Hippocampal formation (tissue), 2 donors: ENCODE measurements around the gene ATP1B3.
"Not testable (repeated sequence)": the region's sequence is repeated elsewhere in the genome, so short reads cannot be mapped to it uniquely, and the experiment has no call there.

Source experiments
- DNase-seq, 2 donors: peaks; one replicate each; lab custom pipeline; 2025; lab: John Stamatoyannopoulos, UW

Gene ATP1B3

DNA sequence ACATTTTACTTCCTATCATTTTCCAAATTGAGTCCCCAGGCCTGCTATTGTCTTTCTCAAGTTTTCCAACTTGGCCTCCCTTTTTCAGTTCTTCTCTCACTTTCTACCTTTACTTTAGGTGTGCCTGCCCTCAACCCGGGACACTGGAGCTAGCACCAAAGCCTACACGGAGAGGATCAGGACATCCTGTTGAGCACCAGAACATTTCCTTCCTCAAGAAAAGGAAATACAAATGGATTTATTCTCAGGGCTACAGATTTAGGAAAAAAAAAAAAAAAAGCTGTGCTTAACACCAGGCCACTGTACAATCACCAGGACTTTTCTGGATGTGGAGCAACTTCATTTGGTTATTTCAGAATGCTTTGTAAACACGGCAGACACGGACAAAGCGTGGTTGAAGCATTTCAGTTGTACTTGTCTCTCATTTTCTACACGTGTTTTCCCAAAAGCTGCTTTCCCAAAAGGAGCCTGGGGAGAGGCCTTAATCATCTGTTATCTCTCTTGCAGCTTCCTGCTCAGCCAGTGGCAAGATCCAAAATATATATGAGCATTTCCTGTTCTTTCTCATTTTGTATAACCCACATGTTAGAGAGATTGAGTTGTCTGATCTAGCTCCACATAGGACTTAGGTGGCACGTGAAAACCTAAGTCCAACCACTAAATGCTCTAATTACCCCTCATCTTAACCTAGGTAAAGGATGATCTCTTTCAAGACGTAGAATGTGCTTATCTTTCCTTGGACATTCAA, 15.5 kb upstream of the ATP1B3 start:
- DNase-seq: no peak

DNA sequence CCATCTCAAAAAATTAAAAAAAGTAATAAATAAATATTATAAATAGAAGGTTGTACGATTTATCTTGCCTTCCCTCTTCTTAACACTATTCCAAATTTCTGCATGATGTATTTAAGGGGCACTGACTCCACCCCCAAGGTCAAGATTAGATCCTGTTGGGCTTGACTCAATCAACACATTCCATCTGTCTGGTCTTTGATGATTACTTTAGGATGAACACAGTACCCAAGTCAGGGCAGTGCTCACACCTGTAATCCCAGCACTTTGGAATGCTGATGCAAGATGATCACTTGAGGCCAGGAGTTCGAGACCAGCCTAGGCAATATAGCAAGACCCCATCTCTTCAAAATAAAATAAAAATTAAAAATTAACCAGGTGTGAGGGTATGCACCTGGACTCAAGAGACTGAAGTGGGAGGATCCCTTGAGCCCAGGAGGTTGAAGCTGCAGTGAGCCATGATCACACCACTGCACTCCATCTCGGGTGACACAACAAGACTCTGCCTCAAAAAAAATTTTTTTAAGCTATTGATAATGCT, 14.1 kb upstream of the ATP1B3 start:
- DNase-seq: no peak

DNA sequence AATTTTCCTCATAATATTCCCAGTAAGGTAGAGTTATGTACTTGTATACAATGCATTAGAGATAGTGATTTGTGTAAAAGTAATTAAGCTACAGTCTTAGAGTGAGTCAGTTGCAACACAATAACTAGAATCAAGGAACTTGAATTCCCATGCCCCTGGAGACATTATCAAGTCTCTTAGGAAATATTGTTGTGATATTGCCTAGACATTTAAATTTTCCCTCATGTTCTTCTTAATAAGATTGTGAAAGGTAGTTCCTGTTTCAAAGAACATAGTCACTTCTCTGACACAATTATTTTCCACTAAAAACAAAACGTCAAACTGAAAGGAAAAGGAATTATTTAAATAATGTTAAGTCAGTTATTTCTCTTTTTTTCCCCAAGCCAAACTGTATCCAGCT, 13.0 kb upstream of the ATP1B3 start:
- no peak for DNase-seq

DNA sequence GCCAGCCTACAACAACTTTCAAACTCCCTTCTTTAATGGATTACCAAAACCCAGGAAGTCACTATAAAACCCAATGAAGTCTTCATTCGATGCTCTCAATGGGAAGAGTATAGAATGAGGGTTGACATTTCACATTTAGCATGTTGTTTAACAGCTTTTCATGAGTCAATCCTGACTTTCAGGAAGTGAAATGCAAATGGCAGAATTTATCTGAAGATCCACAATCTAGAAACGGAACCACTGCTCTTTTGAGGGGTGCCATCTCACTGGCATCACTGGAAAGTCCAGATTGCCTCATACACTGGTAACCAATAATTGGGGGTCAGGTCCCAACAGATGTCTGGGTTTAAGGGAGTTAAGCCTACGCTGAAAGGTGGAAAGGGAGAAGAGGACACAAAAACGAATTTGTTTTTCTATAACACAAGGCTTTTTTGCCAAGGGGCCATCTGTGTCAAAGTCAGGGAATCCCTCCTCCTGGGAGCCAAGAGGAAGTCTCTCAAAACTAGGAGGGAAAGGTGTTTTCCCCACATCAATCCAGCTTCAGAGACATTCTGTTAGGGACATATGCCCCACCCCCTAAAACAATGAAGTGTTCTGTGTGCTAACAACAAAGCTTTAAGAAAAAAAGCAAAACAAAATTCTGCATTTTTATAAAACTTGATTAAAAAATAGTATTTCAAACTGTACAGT, 12.0 kb upstream of the ATP1B3 start:
- DNase-seq: no peak

DNA sequence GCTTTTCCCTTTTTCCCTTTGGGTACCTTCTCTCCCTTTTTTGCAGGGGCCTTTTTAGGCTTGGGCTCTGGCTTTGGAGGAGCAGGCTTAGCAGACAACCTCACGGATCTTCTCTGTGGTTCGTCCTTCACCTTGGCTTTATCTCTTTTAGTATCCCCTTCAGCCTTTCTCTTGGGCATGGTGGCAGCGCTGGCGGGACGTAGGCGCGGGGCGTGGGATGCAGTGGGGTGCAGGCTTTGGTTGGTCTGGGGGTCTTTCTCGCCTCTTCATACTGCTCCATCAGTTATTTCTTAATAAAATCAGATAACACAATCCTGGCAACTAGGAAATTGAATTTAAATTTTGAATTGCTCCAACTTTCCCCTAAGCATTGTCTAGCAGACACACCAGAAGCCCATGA, 11.3 kb upstream of the ATP1B3 start:
- DNase-seq: no peak

DNA sequence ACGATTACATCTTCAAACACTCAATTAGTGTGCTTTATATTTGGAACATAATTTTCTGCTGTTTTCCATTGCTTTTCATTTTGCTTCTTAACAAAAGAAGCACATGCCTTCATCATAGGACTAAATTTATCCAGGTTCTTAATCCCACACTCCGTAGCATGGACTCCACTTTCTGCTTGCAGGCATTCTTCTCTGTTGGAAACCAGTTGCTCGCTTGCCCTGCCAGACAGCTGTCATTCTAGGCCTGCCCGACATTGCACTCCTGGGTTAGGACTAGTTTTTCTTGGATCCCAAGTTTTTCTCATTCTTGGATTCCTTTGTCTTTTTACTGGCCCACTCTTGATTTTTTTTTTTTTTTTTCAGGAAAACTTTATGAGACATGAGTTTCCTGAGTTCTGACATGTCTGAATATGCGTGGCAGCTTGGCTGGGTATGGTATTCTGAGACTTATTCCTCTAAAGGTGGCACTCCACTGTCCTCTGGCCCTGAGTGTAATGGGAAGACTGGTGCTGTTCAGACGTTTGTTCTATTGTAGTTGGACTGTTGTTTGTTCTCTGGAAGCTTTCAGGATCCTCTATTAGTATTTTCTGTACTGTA, 6.3 kb upstream of the ATP1B3 start:
- DNase-seq: no peak

DNA sequence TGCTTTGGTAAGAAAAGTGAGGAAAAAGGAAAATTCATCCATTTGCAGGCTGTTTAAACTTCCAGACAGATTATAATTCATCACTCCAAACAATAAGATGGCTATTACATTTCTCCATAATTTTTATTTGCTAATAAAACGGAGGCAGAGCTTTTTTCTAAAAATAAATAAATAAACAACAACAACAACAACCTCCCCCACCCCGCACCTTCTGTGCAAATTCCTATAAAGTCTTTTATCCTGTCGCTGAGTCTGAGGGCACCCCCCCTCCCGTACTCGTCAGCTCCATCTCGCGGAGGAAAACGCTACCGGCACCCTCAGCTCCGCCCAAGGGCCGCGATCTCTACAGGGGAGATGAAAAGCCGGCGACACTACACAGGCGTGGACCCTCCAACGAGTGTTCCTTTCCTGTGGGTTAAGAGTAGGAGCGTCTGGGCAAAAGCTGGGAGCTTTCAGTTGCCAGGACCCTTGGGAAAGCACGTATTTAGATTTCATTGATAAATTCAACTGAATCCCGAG, 1.0 kb upstream of the ATP1B3 start:
- peak; percentile 80 to 89 for DNase-seq

DNA sequence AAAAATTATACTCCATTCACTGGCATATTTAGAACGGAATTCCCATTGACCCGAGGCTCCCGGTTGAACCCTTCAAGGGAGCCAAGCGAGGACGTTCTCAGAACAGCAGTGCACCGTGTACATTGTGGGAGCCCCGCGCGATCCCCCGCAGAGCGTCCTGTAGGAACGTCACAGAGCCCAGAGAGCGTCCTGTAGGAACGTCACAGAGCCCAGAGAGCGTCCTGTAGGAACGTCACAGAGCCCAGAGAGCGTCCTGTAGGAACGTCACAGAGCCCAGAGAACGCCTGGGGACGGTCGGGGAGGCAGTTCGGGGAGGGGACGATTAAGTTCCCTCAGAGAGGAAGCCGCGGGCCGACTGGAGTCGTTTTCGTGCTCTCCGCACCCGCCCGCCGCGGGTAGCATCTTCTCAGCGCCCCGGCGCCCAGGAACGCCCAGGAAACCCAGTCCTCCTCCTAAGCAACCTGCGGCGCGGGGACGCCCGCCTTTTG, 506 bp upstream of the ATP1B3 start:
- peak; percentile 65 for DNase-seq

DNA sequence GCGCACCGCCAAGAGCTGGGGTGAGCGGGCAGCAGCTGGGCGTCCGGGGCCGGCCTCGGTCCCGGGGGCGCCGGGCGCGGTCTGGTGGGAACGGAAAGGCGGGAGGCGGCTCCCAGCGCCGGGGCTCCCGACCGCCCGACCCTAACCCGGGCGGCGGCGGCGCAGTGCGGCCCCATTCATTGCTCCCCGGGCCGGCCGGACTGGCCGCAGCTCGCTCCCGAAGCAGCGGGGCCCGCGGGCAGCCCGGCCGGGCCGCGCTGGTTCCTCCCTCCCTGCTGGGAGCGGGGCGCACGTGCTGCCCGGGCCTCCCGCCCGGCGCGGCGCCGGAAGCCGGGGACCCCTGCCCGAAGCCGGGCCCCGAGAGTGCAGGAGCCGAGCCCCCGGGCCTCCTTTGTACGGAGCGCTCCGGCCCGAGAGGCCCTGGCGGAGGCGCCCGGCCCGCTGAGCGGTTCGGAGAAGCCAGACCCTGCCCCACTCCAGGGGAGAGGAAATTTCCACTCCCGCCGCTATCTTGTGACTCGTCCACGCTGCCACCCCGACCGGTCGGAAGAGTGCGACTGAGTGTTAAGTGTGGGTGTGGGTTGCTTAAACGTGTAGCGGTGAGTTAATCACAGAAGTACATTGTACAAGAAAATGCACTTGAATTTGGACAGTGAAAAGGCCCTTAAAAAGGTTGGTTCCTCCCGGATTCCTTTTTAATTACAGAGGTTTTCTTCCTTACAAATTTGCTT, 613 bp downstream of the ATP1B3 start:
- peak; percentile 20 to 24 for DNase-seq

DNA sequence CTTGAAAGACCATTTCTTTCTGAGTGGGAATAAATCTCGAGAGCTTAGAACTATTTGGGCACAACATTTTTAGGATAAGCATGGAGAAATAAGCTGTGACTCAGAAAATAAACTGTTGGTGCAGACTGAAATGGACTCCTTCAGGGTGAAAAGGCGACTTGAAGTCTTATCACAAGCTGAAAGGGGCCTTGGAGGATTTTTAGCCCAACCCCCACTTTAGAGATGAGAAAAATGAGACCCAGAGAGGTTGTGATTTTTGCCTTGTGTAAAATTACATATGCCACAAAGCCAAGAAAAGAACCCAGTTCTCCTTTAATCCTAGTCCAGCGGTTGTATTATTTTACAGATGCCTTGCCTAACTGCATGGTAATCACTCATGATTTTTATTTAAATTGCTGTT, 1.5 kb downstream of the ATP1B3 start:
- no peak for DNase-seq

DNA sequence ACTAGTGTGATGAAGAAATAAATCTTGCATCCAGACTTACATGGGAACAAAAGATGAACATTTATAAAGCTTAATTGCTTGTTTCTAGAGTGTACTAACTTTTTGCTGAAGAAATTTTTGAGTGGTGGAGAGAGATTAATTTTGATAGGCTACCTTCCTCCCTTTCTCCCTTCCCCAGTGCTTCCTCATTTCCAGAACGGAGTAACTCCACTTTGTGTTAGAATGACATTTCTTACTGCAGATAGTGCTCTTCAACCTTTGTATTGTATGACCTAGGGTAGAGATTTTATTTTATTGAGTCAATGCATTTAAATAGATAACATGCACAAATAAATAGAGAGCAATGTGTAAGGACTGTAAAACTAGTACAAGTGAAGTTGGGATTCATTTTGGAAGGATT, 1.9 kb downstream of the ATP1B3 start:
- no peak for DNase-seq

DNA sequence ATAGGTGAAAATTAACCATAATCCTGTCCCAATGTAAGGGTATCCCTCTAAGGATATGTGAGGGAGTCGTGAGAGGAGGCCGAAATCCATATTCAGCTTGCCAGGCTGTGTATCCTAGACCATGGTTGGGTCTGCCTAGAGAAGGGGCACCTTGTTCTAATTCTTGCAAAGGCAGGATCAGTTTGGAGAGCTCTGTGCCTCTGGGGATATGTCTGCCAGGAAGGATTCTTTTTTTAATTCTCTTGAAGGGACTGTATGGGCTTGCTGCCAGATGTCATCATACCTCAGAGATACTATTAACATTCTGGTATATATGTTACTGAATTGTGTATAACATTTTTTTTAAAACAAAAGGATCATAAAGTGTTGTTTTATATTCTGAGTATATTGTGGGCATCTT, 2.4 kb downstream of the ATP1B3 start:
- no peak for DNase-seq

DNA sequence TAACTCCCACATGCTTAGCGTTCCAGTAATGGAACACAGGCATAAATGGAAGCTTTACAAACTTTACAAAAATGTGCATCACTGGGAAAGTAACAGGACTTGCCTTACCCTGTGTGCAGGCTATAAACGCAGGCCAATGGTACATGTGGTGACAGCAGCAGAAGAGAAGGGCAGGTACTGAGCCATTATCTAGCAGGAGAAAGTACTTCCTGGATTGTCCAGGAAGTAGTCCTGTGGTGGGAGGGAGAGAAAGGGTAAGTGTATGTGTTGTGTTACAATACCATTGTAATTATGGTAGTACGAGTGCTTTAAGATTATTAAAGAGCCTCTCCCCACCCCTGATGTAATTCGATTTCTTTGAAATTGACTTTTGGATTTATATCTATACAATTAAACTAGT, 5.3 kb downstream of the ATP1B3 start:
- DNase-seq: no peak

DNA sequence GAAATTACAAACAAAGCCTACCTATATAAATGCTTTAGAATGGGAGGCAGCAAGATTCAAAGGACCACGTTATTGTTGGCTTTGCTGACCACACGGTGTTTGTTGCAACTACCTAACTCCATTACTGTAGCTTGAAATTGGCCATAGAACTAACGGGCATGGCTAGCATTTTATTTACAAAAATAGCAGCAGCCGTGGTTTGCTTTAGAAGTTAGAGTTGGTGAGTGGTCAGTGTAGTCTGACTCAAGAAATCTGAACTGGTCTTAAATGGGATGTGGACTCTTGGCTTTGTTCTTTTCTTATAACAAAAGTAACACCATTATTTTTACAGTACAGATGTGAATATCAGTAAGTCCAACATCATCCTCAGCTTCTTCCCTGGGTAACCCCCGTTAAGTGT, 10.6 kb downstream of the ATP1B3 start:
- DNase-seq: no peak

DNA sequence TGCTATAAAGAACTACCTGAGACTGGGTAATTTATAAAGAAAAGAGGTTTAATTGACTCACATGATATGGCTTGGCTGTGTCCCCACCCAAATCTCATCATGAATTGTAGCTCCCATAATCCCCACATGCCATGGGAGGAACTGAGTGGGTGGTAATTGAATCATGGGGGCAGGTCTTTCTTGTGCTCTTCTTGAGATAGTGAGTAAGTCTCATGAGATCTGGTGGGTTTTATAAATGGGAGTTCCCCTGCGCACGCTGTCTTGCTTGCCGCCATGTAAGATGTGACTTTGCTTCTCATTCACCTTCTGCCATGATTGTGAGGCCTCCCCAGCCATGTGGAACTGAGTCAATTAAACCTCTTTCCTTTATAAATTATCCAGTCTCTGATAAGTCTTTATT, 12.1 kb downstream of the ATP1B3 start:
- not testable (repeated sequence) for DNase-seq

DNA sequence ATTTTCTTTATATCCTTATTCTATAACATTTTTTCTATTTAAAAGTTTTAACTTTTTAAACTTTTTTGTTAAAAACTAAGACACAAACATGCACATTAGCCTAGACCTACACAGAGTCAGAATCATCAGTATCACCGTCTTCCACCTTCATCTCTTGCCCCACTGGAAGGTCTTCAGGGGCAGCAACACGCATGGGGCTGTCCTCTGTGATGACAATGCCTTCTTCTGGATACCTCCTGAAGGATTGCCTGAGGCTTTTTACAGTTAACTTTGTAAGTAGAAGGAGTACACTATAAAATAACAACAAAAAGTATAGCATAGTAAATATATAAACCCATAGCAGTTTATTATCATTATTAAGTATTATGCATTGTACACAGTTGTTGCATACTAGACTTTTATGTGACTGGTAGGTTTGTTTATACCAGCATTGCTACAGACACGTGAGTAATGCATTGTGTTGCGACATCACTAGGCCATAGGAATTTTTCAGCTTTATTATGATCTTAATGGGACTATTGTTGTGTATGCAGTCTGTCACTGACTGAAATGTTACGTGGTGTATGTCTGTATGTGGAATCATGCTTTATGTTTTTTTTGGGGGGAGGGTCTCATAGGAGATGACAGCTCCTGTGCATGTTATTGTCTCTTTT, 18.2 kb downstream of the ATP1B3 start:
- DNase-seq: no peak

DNA sequence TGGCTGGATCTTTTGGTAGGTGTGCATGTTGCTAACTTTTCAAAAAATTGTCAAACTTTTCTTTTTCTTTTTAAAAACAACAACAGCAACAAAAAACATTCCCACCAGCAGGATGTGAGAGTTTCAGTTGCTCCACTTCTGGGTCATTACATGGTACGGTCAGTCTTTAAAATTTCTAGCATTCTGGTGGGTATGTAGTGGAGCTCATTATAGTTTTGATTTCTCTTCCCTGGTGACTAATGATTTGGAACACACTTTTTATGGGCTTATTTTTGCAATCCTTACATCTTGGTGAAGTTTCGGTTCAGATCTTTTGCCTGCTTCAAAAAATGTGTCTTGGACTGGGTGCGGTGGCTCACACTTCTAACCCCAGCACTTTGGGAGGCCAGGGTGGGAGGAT, 19.3 kb downstream of the ATP1B3 start:
- no peak for DNase-seq

DNA sequence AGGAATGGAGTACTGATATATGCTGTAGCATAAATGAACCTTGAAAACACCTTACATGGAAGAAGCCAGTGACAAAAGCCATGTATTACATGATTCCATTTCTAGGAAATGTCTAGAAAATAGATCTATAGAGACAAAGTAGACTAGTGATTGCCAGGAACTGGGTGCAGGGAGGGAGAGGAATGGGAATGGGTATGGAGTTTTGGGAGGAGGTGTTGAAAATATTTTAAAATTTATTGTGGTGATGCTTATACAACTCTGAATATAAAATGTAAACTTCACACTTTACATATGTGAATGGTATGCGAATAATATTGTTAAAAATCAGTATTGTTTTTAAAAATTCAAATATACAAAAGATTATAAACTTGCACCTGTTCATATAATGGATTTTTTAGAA, 22.5 kb downstream of the ATP1B3 start:
- no peak for DNase-seq

DNA sequence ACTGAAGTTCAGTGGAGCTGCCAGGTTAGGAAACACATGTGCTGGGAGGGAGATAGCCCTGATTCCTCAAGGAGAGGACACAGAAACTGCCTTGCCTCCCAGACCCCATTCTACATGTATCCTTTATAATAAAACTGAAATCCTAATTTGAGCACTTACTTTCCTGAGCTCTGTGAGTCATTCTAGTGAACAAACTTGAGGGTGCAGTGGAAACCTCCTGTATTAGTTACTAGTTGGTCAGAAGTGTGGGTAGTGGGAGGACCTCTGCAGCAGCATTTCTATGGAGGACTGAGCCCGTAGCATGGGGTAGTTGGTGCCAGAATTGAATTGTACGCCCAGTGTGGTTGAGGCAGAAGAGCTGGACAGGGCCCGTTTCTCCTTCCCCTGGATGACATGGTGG, 23.9 kb downstream of the ATP1B3 start:
- DNase-seq: no peak

DNA sequence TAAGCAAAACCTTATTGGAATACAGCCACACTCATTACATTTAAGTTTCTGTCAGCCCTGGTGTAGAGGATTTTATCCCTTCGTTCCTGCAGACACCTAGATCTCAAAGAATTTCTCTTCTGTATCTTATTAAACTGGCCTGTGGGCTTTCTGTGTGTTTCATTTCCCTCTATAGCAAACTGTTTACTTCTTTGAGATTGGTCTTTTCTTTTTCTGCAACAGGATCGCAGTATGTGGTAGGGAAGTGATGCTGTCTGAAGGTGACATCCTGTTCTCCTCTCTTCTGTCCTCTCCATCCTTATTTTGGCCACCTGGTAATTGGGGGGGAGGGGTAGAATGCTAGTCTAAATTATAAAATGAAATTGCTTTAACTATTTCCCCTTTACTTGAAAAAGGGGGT, 25.5 kb downstream of the ATP1B3 start:
- DNase-seq: no peak

DNA sequence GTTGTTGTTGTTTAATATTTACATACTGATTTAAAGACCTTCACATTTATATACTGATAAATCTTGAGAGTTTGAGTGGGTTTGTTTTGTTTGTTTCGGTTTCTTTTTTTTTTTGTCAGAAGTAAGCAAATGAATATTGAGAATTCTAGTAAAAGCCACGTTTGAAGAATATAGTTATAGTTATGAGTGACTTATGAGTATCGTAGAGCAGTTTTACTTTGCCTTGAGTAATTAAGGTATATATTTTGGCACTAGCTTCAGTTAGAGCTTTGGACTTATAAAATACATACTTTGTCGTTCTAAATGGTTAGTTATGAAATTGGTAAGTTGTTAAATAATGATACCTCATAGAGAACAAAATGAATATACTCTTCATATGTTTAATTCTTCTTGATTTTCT, 27.8 kb downstream of the ATP1B3 start:
- DNase-seq: no peak

DNA sequence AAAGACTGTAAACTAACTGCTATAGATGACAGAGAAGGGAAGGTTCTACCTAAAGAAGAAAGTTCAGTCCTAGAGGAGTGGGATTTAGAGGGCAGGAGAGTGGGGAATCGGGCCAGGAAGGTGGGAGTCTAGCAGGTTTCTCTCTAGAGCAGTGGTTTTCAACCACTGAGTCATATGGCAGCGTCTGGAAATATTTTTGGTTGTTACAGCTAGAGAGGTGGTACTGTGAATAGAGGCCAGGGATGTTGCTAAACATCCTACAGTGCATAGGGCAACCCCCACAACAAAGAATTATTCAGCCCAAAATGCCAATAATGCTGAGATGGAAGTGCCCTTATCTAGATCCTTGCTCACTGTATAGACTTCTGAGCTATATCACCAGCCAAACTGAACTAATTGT, 28.7 kb downstream of the ATP1B3 start:
- DNase-seq: no peak
